ENCODE measurements around the gene ARHGAP24.

GRCh38 chr4:85964298-85964697 lies 489.3 kb downstream of the ARHGAP24 start:
- no peak for TF ChIP-seq POLR2A (IDR thresholded peaks at IDR 0.05)
- TF ChIP-seq, protein P1, sequence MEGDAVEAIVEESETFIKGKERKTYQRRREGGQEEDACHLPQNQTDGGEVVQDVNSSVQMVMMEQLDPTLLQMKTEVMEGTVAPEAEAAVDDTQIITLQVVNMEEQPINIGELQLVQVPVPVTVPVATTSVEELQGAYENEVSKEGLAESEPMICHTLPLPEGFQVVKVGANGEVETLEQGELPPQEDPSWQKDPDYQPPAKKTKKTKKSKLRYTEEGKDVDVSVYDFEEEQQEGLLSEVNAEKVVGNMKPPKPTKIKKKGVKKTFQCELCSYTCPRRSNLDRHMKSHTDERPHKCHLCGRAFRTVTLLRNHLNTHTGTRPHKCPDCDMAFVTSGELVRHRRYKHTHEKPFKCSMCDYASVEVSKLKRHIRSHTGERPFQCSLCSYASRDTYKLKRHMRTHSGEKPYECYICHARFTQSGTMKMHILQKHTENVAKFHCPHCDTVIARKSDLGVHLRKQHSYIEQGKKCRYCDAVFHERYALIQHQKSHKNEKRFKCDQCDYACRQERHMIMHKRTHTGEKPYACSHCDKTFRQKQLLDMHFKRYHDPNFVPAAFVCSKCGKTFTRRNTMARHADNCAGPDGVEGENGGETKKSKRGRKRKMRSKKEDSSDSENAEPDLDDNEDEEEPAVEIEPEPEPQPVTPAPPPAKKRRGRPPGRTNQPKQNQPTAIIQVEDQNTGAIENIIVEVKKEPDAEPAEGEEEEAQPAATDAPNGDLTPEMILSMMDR (IDR thresholded peaks at IDR 0.05) = peak in 1 of 4 experiments; percentile 4
